C4-2B (cell line): ENCODE data around the gene FAAP100.

Experiments
- ZFX ChIP-seq: fragments of 450-650 bp; IDR thresholded peaks from 2 replicates; pipeline ENCODE4 v1.6.1; 2017
- TF ChIP-seq, protein P1 (sequence below): fragments of 450-650 bp; conservative IDR thresholded peaks from 2 replicates; pipeline ENCODE4 v1.5.1; 2017; ENCODE audit warnings: mild to moderate bottlenecking

DNA sequence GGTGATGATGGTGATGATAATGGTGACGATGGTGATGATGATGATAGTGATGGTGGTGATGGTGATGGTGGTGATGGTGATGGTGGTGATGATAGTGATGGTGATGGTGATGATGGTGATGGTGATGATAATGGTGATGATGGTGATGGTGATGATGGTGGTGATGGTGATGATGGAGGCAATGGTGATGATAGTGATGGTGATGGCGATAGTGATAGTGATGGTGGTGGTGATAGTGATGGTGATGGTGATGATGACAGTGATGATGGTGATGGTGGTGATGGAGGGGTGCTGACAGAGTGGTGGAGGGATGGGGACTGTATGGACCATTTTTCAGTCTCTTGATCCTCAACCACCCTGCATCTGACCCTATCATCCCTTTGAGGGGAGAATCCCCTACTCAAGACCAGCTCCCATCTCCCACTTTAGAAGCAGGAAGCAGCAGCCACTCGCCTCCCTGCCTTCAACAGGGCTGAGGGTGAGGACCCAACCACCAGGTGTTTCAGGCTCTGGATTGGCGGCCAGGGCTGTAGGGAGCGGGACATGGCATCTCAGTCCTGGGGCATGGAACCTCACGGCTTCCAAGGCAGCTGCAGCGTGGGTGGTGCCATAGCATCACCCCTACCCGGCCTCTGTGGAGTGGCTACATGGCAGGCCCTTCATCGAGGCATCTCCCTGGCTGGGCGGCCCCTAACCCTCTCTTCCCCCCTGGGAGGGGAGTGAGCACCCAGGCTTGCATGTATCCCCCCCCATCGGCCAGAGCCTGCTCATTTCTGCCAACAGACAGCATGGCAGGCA lies 19.5 kb downstream of the FAAP100 start:
- TF ChIP-seq, protein P1, sequence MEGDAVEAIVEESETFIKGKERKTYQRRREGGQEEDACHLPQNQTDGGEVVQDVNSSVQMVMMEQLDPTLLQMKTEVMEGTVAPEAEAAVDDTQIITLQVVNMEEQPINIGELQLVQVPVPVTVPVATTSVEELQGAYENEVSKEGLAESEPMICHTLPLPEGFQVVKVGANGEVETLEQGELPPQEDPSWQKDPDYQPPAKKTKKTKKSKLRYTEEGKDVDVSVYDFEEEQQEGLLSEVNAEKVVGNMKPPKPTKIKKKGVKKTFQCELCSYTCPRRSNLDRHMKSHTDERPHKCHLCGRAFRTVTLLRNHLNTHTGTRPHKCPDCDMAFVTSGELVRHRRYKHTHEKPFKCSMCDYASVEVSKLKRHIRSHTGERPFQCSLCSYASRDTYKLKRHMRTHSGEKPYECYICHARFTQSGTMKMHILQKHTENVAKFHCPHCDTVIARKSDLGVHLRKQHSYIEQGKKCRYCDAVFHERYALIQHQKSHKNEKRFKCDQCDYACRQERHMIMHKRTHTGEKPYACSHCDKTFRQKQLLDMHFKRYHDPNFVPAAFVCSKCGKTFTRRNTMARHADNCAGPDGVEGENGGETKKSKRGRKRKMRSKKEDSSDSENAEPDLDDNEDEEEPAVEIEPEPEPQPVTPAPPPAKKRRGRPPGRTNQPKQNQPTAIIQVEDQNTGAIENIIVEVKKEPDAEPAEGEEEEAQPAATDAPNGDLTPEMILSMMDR = no peak
- no peak for TF ChIP-seq ZFX
